Mesendoderm (in vitro differentiated cells): ENCODE measurements around the gene MRTFA.

Source experiments
- DNase-seq: peaks from one replicate; pipeline ENCODE4 v3.0.0; 2013
- H2AK5ac ChIP-seq: 2 replicates; pipeline ENCODE4 v1.6.1; 2013; ENCODE audit warnings: low read length, inconsistent platforms
- H2BK120ac ChIP-seq: 2 replicates; pipeline ENCODE4 v1.6.1; 2013; ENCODE audit warnings: low read depth, mild to moderate bottlenecking, low read length, moderate library complexity, mixed read lengths
- H2BK15ac ChIP-seq: replicated peaks from 2 replicates; pipeline ENCODE4 v1.6.1; 2013; ENCODE audit warnings: low read depth, mild to moderate bottlenecking, moderate library complexity
- H2BK5ac ChIP-seq: 2 replicates; pipeline ENCODE4 v1.6.1; 2013; ENCODE audit warnings: low read length, inconsistent platforms
- H3K18ac ChIP-seq: 2 replicates; pipeline ENCODE4 v1.6.1; 2013; ENCODE audit warnings: mild to moderate bottlenecking, low read length, mixed read lengths
- H3K23ac ChIP-seq: one replicate; pipeline ENCODE4 v1.6.1; 2013; ENCODE audit warnings: low read length
- H3K27ac ChIP-seq: 2 replicates; pipeline ENCODE4 v1.5.1; 2013; ENCODE audit warnings: low read depth, mild to moderate bottlenecking, inconsistent platforms, low read length, moderate library complexity
- H3K27me3 ChIP-seq: 2 replicates; pipeline ENCODE4 v1.6.1; 2013; ENCODE audit warnings: low read length, control low read depth, mild to moderate bottlenecking, inconsistent platforms; ENCODE audit not compliant: insufficient read depth, poor library complexity
- H3K36me3 ChIP-seq: 2 replicates; pipeline ENCODE4 v1.6.1; 2013; ENCODE audit warnings: low read length, inconsistent platforms; ENCODE audit not compliant: control insufficient read depth, insufficient read depth
- H3K4ac ChIP-seq: one replicate; pipeline ENCODE4 v1.6.1; 2013; ENCODE audit warnings: low read depth, mild to moderate bottlenecking, low read length, moderate library complexity
- H3K4me1 ChIP-seq: 2 replicates; pipeline ENCODE4 v1.6.1; 2013; ENCODE audit warnings: low read depth, low read length, inconsistent platforms; ENCODE audit not compliant: control insufficient read depth
- H3K4me2 ChIP-seq: 2 replicates; pipeline ENCODE4 v1.6.1; 2013; ENCODE audit warnings: low read length
- H3K4me3 ChIP-seq: 2 replicates; pipeline ENCODE4 v1.5.1; 2013; ENCODE audit warnings: mild to moderate bottlenecking, low read length
- H3K56ac ChIP-seq: one replicate; pipeline ENCODE4 v1.6.1; 2013; ENCODE audit warnings: low read length
- H3K79me1 ChIP-seq: 2 replicates; pipeline ENCODE4 v1.6.1; 2013; ENCODE audit warnings: low read length, inconsistent platforms
- H3K79me2 ChIP-seq: 2 replicates; pipeline ENCODE4 v1.6.1; 2013; ENCODE audit warnings: mild to moderate bottlenecking, low read length; ENCODE audit not compliant: control insufficient read depth, insufficient read depth
- H3K9ac ChIP-seq: 2 replicates; pipeline ENCODE4 v1.6.1; 2013; ENCODE audit warnings: low read length, inconsistent platforms
- H4K5ac ChIP-seq: one replicate; pipeline ENCODE4 v1.6.1; 2013; ENCODE audit warnings: low read length
- H4K8ac ChIP-seq: one replicate; pipeline ENCODE4 v1.6.1; 2013; ENCODE audit warnings: low read depth, mild to moderate bottlenecking, control low read depth, low read length, moderate library complexity
- WGBS: extraction: QIAGEN DNeasy Blood & Tissue Kit; methylation state at CpG from one replicate; pipeline ENCODE4 v1.1.7; 2013; ENCODE audit warnings: low lambda C conversion rate, missing lambda C conversion rate; ENCODE audit not compliant: insufficient coverage; ENCODE audit errors: extremely low coverage; 5-methylcytosine and 5-hydroxymethylcytosine counted together

MRTFA gene

DNA sequence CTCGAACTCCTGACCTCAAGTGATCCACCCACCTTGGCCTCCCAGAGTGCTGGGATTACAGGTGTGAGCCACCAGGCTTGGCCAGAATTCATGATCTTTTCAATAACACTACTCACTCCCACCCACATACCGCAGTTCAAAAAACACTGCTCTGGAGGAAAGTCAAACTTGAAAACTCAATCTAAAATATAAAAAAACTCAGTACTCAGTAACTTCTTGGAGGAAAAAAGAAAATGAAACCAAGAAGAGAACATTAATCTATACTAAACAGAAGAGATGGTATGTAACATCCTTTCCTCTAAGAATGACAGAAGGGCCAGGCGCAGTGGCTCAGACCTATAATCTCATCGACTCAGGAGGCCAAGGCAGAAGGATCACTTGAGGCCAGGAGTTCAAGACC lies 58.3 kb downstream of the MRTFA start:
- H3K23ac ChIP-seq, result no peak overlapping the region
- no peaks in the 10 kb centered on the region for H3K79me2 ChIP-seq
- no peak overlapping the region for H2BK5ac ChIP-seq
- H3K9ac ChIP-seq, result no peak overlapping the region
- no peaks in the 10 kb centered on the region for H3K27me3 ChIP-seq
- H2BK120ac ChIP-seq, result no peak overlapping the region
- H3K18ac ChIP-seq, result no peak overlapping the region
- H2AK5ac ChIP-seq, result no peak overlapping the region
- H4K8ac ChIP-seq, result no peak overlapping the region
- H3K36me3 ChIP-seq, result no peaks in the 10 kb centered on the region
- no peak overlapping the region for H3K27ac ChIP-seq
- H3K4ac ChIP-seq, result no peak overlapping the region
- H3K79me1 ChIP-seq, result peaks cover 2% of the 10 kb centered on the region
- no CpG with 5 or more reads among the region's 4 CpGs for WGBS
- H2BK15ac ChIP-seq, result no peak overlapping the region
- no peaks in the 10 kb centered on the region for H3K4me1 ChIP-seq
- no peak for DNase-seq
- H3K56ac ChIP-seq, result no peak overlapping the region
- H3K4me3 ChIP-seq, result no peak overlapping the region
- no peak overlapping the region for H4K5ac ChIP-seq
- no peak overlapping the region for H3K4me2 ChIP-seq

GRCh38 chr22:40572976-40573375 lies 63.5 kb downstream of the MRTFA start:
- Histone ChIP-seq H3K4ac (no peak overlapping the region), H3K4me1 (no peaks in the 10 kb centered on the region), H3K36me3 (no peaks in the 10 kb centered on the region), H3K27me3 (no peaks in the 10 kb centered on the region), H3K18ac (no peak overlapping the region), H2BK120ac (no peak overlapping the region), H2BK15ac (no peak overlapping the region), H3K4me2 (no peak overlapping the region), H3K9ac (no peak overlapping the region), H4K8ac (no peak overlapping the region), H3K23ac (no peak overlapping the region), H3K56ac (no peak overlapping the region), H3K79me2 (peaks cover 3% of the 10 kb centered on the region), H4K5ac (no peak overlapping the region), H2BK5ac (no peak overlapping the region), H3K79me1 (peaks cover 6% of the 10 kb centered on the region), H3K4me3 (no peak overlapping the region), H2AK5ac (no peak overlapping the region), H3K27ac (no peak overlapping the region)
- no peak for DNase-seq
- no CpG with 5 or more reads among the region's 2 CpGs for WGBS

DNA sequence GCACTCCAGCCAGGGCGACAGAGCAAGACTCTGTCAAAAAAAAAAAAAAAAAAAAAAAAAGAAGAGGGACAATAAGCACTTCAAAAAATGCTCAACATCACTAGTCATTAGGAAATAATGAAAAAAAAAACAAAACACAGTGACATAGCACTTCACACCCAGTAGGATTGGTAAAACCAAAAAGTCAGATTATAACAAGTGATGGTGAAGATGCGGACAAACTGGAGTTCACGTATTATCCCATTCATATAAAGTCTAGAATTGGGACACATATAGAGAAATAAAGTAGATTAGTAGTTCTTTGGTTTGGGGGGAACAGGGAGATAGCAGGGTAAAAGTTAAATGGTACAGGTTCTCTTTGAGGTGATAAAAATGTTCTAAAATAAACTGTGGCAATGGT lies 64.6 kb downstream of the MRTFA start:
- no peaks in the 10 kb centered on the region for H3K4me1 ChIP-seq
- no peak overlapping the region for H2BK120ac ChIP-seq
- H3K18ac ChIP-seq, result no peak overlapping the region
- no peak overlapping the region for H3K4me3 ChIP-seq
- no peak overlapping the region for H3K9ac ChIP-seq
- no peaks in the 10 kb centered on the region for H3K27me3 ChIP-seq
- H2BK15ac ChIP-seq, result no peak overlapping the region
- no peak overlapping the region for H3K27ac ChIP-seq
- no peak for DNase-seq
- H3K56ac ChIP-seq, result no peak overlapping the region
- H4K5ac ChIP-seq, result no peak overlapping the region
- H3K4ac ChIP-seq, result no peak overlapping the region
- no peak overlapping the region for H4K8ac ChIP-seq
- peaks cover 3% of the 10 kb centered on the region for H3K79me2 ChIP-seq
- no peak overlapping the region for H2AK5ac ChIP-seq
- no peak overlapping the region for H3K4me2 ChIP-seq
- no peaks in the 10 kb centered on the region for H3K36me3 ChIP-seq
- WGBS, result no CpG with 5 or more reads among the region's 3 CpGs
- H3K23ac ChIP-seq, result no peak overlapping the region
- peaks cover 7% of the 10 kb centered on the region for H3K79me1 ChIP-seq
- no peak overlapping the region for H2BK5ac ChIP-seq

- Histone ChIP-seq H3K4ac (no peak overlapping the region), H3K9ac (no peak overlapping the region), H3K36me3 (no peaks in the 10 kb centered on the region), H3K18ac (no peak overlapping the region), H3K79me2 (peaks cover 3% of the 10 kb centered on the region), H2BK15ac (no peak overlapping the region), H3K23ac (no peak overlapping the region), H2AK5ac (no peak overlapping the region), H3K4me2 (no peak overlapping the region), H2BK5ac (no peak overlapping the region), H4K8ac (no peak overlapping the region), H3K27me3 (no peaks in the 10 kb centered on the region), H3K56ac (no peak overlapping the region), H3K4me1 (no peaks in the 10 kb centered on the region), H3K27ac (no peak overlapping the region), H4K5ac (no peak overlapping the region), H3K4me3 (no peak overlapping the region), H3K79me1 (peaks cover 4% of the 10 kb centered on the region), H2BK120ac (no peak overlapping the region)
- no CpG with 5 or more reads among the region's 1 CpG for WGBS
- DNase-seq, result no peak
Measured at GRCh38 chr22:40567626-40568328, 68.7 kb downstream of the MRTFA start.

DNA sequence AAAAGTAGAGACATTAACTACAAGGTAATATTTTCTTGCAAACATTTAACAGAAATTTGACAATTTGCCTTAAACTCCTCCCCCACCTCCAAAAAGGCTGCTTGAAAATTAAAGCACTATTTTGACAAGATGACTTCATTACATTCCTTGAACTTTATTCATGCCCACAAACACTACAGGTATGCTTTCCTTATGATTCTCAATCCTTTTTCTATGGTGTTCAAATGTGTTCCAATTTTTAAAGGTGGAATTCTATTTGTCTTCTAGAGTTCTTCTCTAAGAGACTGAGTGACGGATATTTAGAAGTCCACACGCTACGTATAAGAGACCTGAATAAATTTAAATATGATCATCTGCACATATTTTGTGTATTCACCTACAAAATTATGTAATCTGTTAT lies 69.4 kb downstream of the MRTFA start:
- no peak overlapping the region for H3K56ac ChIP-seq
- DNase-seq, result no peak

GRCh38 chr22:40560994-40561515 lies 75.5 kb downstream of the MRTFA start:
- no peaks in the 10 kb centered on the region for H3K36me3 ChIP-seq
- H3K9ac ChIP-seq, result no peak overlapping the region
- H4K5ac ChIP-seq, result no peak overlapping the region
- H3K27ac ChIP-seq, result no peak overlapping the region
- no peak overlapping the region for H3K4me3 ChIP-seq
- WGBS, result no CpG with 5 or more reads among the region's 2 CpGs
- H2BK120ac ChIP-seq, result no peak overlapping the region
- H3K56ac ChIP-seq, result no peak overlapping the region
- no peak overlapping the region for H2BK15ac ChIP-seq
- peaks cover 2% of the 10 kb centered on the region for H3K79me2 ChIP-seq
- H3K79me1 ChIP-seq, result no peaks in the 10 kb centered on the region
- no peak overlapping the region for H2AK5ac ChIP-seq
- H4K8ac ChIP-seq, result no peak overlapping the region
- DNase-seq, result no peak
- H3K4ac ChIP-seq, result no peak overlapping the region
- H3K18ac ChIP-seq, result no peak overlapping the region
- no peak overlapping the region for H3K4me2 ChIP-seq
- H3K27me3 ChIP-seq, result no peaks in the 10 kb centered on the region
- H2BK5ac ChIP-seq, result no peak overlapping the region
- H3K23ac ChIP-seq, result no peak overlapping the region
- no peaks in the 10 kb centered on the region for H3K4me1 ChIP-seq

More for the DNA sequence above, 69.4 kb downstream of the MRTFA start:
- H2BK5ac ChIP-seq, result no peak overlapping the region
- no peak overlapping the region for H3K4me3 ChIP-seq
- H3K27me3 ChIP-seq, result no peaks in the 10 kb centered on the region
- no peaks in the 10 kb centered on the region for H3K36me3 ChIP-seq
- no peak overlapping the region for H2AK5ac ChIP-seq
- no peak overlapping the region for H2BK120ac ChIP-seq
- H3K23ac ChIP-seq, result no peak overlapping the region
- H4K8ac ChIP-seq, result no peak overlapping the region
- WGBS, result no CpG with 5 or more reads among the region's 3 CpGs
- H3K4me2 ChIP-seq, result no peak overlapping the region
- no peaks in the 10 kb centered on the region for H3K4me1 ChIP-seq
- no peak overlapping the region for H4K5ac ChIP-seq
- H3K79me1 ChIP-seq, result peaks cover 4% of the 10 kb centered on the region
- H3K4ac ChIP-seq, result no peak overlapping the region
- no peak overlapping the region for H3K27ac ChIP-seq
- H3K79me2 ChIP-seq, result peaks cover 3% of the 10 kb centered on the region
- no peak overlapping the region for H2BK15ac ChIP-seq
- no peak overlapping the region for H3K18ac ChIP-seq
- no peak overlapping the region for H3K9ac ChIP-seq
